Left kidney (tissue), 2 donors: Measurements from ENCODE around the gene SCNM1. TPM values are rescaled to one million over a fixed set of nuclear protein-coding genes. Genes with fewer than 3 reads are reported as not detected.
"Not testable (repeated sequence)": the region's sequence is repeated elsewhere in the genome, so short reads cannot be mapped to it uniquely, and the experiment has no call there.

Experiments used
- DNase-seq: peaks from one replicate; pipeline ENCODE4 v3.0.0-alpha.2; 2013
- polyA plus RNA-seq: library from polyadenylated mRNA; unstranded; fragments of 120-200 nt; gene quantifications from one replicate; pipeline ENCODE4 v1.2.1, GENCODE V29; 2013; ENCODE audit not compliant: insufficient read length

The SCNM1 gene
- polyA plus RNA-seq, 1 donor, result 42.3 TPM

- peak; percentile 88 for DNase-seq
Observed at GRCh38 chr1:151189637-151190445, 23.9 kb downstream of the SCNM1 start, which contains the start of gene VPS72. VPS72 (minus strand) TSS chr1:151190197; CDS start chr1:151190121, 76 bp downstream.

DNA sequence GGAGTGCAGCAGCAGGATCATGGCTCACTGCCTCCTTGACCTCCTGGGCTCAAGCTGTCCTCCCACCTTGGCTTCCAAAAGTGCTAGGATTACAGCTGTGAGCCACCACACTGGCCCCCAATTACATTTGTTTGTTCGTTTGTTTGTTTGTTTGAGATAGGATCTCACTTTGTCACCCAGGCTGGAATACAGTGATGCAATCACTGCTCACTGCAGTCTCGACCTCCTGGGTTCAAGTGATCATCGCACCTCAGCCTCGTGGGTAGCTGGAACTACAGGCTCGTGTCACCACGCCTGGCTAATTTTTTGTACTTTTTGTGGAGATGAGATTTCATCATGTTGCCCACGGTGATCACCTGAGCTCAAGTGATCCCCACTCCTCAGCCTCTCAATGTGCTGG is 26.1 kb downstream of the SCNM1 start:
- DNase-seq, result no peak

GRCh38 chr1:151193304-151193703 is 27.4 kb downstream of the SCNM1 start:
- DNase-seq, result no peak

- DNase-seq, result no peak
Observed at GRCh38 chr1:151193856-151194255, 27.9 kb downstream of the SCNM1 start.

DNA sequence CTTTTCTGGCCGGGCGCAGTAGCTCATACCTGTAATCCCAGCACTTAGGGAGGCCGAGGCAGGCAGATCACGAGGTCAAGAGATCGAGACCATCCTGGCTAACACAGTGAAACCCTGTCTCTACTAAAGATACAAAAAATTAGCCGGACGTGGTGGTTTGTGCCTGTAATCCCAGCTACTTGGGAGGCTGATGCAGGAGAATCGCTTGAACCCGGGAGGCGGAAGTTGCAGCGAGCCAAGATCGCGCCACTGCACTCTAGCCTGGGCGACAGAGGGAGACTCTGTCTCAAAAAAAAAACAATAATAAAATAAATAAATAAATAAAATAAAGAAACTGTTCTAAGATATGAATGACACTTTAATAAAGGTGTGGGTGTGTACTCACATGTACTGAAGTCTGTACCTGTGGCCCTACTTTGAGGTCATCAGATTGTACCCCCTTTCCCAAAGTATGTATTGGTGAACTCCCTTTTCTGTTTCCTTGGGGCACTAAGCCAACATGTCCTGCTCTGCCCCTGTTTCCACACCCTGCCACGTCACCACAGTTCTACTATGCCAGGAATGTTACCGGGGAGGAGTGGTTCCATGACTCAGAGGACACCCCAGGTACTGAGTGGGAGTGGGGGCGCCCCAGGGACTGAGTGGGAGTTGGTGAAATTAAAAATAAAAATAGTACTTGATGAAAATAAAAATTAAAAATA is 29.1 kb downstream of the SCNM1 start:
- not testable (repeated sequence) for DNase-seq

DNA sequence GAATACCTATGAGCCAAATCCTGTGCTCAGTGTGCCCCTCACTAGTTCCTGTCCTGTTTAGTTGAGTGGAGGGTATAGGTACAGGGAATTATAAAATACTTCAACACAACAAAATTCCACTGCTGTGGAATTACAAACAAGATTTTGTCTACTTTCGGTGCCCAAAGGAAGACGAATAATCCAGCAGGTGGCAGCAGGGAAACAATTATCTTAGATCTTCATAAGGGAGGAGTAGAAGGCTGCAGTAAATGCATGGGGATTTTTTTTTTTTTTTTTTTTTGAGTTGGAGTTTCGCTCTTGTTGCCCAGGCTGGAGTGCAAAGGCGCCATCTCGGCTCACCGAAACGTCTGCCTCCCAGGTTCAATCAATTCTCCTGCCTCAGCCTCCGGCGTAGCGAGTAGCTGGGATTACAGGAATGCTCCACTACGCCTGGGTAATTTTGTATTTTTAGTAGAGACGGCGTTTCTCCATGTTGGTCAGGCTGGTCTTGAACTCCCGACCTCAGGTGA is 30.4 kb downstream of the SCNM1 start:
- DNase-seq, result peak; percentile 87

DNA sequence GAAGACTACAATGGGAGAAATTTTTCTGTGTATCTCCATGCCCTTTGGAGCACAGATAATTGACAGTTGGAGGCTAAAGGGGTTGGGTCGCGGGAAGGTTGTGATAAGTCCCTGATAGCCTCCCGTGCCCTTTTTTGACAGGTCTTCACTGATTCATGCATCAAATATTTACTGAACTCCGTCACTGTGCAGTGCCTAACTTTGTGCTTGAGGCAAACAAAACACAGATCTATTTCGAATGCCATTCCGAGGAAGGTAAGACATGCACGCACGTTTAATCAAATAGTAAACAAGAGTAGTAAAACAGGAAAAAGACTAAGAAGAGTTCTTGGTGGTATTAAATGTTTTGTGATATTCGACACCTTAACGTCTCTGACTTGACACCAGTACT is 31.9 kb downstream of the SCNM1 start:
- no peak for DNase-seq

- peak; percentile 99 for DNase-seq
Observed at GRCh38 chr1:151198254-151199127, 32.5 kb downstream of the SCNM1 start, which contains the start of gene PIP5K1A. PIP5K1A (plus strand) TSS chr1:151198552; CDS start chr1:151198997, 445 bp downstream.

DNA sequence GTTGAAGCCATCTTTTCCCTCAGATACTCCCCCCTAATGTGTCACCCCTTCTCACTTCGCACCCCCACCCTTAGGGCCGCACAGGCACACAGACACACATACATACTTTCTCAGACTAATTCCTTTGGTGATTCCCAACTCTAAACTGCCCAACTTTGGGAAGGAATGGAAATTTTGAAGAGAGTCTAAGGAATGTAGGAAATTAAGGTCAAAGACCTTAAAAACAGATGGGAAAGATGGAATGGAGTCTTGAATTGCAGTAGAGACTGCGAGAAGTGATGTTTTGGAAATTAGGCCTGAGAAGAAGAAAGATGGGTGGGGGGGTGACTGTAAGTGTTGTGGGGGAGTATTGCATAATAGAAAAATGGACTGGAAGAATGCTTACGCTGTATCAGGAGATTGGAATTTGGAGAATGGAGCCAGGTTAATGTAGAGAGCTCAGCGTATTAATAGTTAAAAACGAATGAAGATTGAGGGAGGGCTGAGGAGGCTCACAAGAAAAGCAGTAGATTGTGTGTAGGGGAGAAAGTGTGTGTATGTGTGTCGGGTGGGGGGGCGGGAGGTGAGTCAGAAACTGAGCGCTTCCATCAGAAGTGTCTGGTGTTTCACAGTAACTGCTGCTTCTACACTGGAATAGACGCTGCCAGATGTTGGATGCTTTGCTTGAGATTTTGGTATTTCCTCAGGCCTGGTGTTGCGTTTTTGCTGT is 34.1 kb downstream of the SCNM1 start:
- no peak for DNase-seq

GRCh38 chr1:151205381-151205965 is 39.5 kb downstream of the SCNM1 start:
- not testable (repeated sequence) for DNase-seq

GRCh38 chr1:151210830-151211229 is 44.9 kb downstream of the SCNM1 start:
- DNase-seq, result no peak

DNA sequence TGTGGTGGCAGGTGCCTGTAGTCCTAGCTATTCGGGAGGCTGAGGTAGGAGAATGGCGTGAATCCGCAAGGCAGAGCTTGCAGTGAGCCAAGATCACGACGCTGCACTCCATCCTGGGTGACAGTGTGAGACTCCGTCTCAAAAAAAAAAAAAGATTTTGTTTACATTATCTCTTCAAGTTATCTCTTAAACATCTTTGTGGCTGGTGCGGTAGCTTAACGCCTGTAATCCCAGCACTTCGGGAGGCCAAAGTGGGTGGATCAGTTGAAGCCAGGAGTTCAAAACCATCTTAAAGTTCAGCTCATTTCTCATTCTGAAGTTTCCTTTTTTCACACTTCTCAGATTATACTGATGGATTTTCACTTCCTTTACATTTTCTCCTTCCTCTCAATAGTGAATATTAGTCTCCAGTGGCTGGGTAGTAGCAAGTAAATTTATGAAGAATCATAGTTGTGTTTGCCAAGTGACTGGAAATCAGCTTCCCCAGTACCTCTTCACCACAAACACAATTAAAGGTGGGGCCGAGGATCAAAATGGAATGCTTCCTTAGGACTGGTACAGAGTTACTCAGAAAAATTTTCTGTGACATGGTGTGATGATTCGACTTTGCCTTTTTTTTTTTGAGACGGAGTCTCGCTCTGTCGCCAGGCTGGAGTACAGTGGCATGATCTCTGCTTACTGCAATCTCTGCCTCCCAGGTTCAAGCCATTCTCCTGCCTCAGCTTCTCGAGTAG is 46.2 kb downstream of the SCNM1 start:
- no peak for DNase-seq

DNA sequence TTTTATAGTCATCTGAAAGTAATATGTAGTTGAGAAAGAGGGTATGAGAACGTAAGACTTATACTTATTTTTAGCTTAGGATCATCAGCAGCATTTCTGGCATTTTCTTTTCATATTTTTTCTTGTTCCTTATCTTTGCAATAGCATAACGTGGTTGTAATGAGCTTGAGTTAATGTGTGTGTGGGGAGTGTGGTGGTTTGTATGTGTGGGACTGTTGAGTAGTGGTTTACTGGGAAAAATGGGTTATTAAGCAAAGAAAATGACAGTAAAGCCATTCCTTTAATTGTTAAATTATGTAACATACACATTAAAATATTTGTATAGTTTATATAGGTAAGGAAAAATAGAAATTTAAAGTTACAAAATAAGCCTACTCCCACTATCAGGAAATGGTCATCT is 47.6 kb downstream of the SCNM1 start:
- no peak for DNase-seq

Other genes starting within 250 kb of the SCNM1 start
- 108 TPM for gene SETDB1, start 239.8 kb upstream of the SCNM1 start, polyA plus RNA-seq
- 307 TPM for gene CERS2, start 191.3 kb upstream of the SCNM1 start, polyA plus RNA-seq
- gene ANXA9, start 183.9 kb upstream of the SCNM1 start, polyA plus RNA-seq, result 17.1 TPM
- 47.9 TPM for gene MINDY1, start 159.2 kb upstream of the SCNM1 start, polyA plus RNA-seq
- gene PRUNE1, start 157.7 kb upstream of the SCNM1 start, polyA plus RNA-seq, result 47.6 TPM
- gene BNIPL, start 129.6 kb upstream of the SCNM1 start, polyA plus RNA-seq, result 3.4 TPM
- gene C1orf56, start 118.4 kb upstream of the SCNM1 start, polyA plus RNA-seq, result 10.0 TPM
- 88.6 TPM for gene CDC42SE1, start 106.5 kb upstream of the SCNM1 start, polyA plus RNA-seq
- gene MLLT11, start 105.7 kb upstream of the SCNM1 start, polyA plus RNA-seq, result 25.4 TPM
- 16.2 TPM for gene GABPB2, start 95.4 kb upstream of the SCNM1 start, polyA plus RNA-seq
- 29.8 TPM for gene SEMA6C, start 19.5 kb upstream of the SCNM1 start, polyA plus RNA-seq
- 1.6 TPM for gene TNFAIP8L2, start 9.5 kb upstream of the SCNM1 start, polyA plus RNA-seq
- gene LYSMD1, start 242 bp upstream of the SCNM1 start, polyA plus RNA-seq, result 16.9 TPM
- 1.7 TPM for gene TMOD4, start 9.8 kb downstream of the SCNM1 start, polyA plus RNA-seq
- 67.6 TPM for gene VPS72, start 24.1 kb downstream of the SCNM1 start, polyA plus RNA-seq
- 92.7 TPM for gene PIP5K1A, start 32.4 kb downstream of the SCNM1 start, polyA plus RNA-seq
- gene PSMD4, start 88.6 kb downstream of the SCNM1 start, polyA plus RNA-seq, result 181 TPM
- 21.2 TPM for gene ZNF687, start 116.2 kb downstream of the SCNM1 start, polyA plus RNA-seq
- gene PI4KB, start 161.3 kb downstream of the SCNM1 start, polyA plus RNA-seq, result 73.8 TPM
- gene RFX5, start 181.1 kb downstream of the SCNM1 start, polyA plus RNA-seq, result 44.8 TPM
- gene SELENBP1, start 206.6 kb downstream of the SCNM1 start, polyA plus RNA-seq, result 50.4 TPM
- 237 TPM for gene PSMB4, start 233.4 kb downstream of the SCNM1 start, polyA plus RNA-seq